ENCODE results near the gene ZEB1.
"Not testable (repeated sequence)": the region's sequence is repeated elsewhere in the genome, so short reads cannot be mapped to it uniquely, and the experiment has no call there.

Gene ZEB1

GRCh38 chr10:31508234-31508633 is 189.2 kb downstream of the ZEB1 start:
- no peak for DNase-seq (ENCODE audit: low spot score)

- DNase-seq (ENCODE audit: low spot score): no peak
Measured at GRCh38 chr10:31508882-31509281, 189.9 kb downstream of the ZEB1 start.

GRCh38 chr10:31509989-31510388 is 191.0 kb downstream of the ZEB1 start:
- DNase-seq (ENCODE audit: low spot score): no peak

GRCh38 chr10:31515116-31515515 is 196.1 kb downstream of the ZEB1 start:
- no peak for DNase-seq (ENCODE audit: low spot score)

GRCh38 chr10:31515819-31516402 is 196.9 kb downstream of the ZEB1 start:
- no peak for DNase-seq (ENCODE audit: low spot score)

GRCh38 chr10:31520986-31521831 is 202.2 kb downstream of the ZEB1 start:
- no peak for DNase-seq (ENCODE audit: low spot score)

GRCh38 chr10:31522820-31523219 is 203.8 kb downstream of the ZEB1 start:
- no peak for DNase-seq (ENCODE audit: low spot score)

- DNase-seq (ENCODE audit: low spot score): no peak
Measured at GRCh38 chr10:31524460-31524859, 205.4 kb downstream of the ZEB1 start.

GRCh38 chr10:31526178-31526577 is 207.2 kb downstream of the ZEB1 start:
- no peak for DNase-seq (ENCODE audit: low spot score)

- no peak for DNase-seq (ENCODE audit: low spot score)
Measured at GRCh38 chr10:31526681-31527080, 207.7 kb downstream of the ZEB1 start.

- DNase-seq (ENCODE audit: low spot score): no peak
Measured at GRCh38 chr10:31528831-31529230, 209.8 kb downstream of the ZEB1 start.

- no peak for DNase-seq (ENCODE audit: low spot score)
Measured at GRCh38 chr10:31536302-31536701, 217.3 kb downstream of the ZEB1 start.

- DNase-seq (ENCODE audit: low spot score): no peak
Measured at GRCh38 chr10:31549896-31550295, 230.9 kb downstream of the ZEB1 start.

- no peak for DNase-seq (ENCODE audit: low spot score)
Measured at GRCh38 chr10:31554556-31554955, 235.5 kb downstream of the ZEB1 start.

- no peak for DNase-seq (ENCODE audit: low spot score)
Measured at GRCh38 chr10:31557854-31558253, 238.8 kb downstream of the ZEB1 start.

- DNase-seq (ENCODE audit: low spot score): not testable (repeated sequence)
Measured at GRCh38 chr10:31568252-31568861, 249.3 kb downstream of the ZEB1 start.

- DNase-seq (ENCODE audit: low spot score): no peak
Measured at GRCh38 chr10:31574577-31574976, 255.6 kb downstream of the ZEB1 start.

GRCh38 chr10:31578181-31578852 is 259.3 kb downstream of the ZEB1 start:
- DNase-seq (ENCODE audit: low spot score): no peak

GRCh38 chr10:31578951-31579350 is 259.9 kb downstream of the ZEB1 start:
- DNase-seq (ENCODE audit: low spot score): no peak

Data from left forelimb (tissue), 1 donor.